ENCODE measurements around the gene DNAI1. TPM values are rescaled to one million over a fixed set of nuclear protein-coding genes. Genes with fewer than 3 reads are reported as not detected.
"Not testable (repeated sequence)": the region's sequence is repeated elsewhere in the genome, so short reads cannot be mapped to it uniquely, and the experiment has no call there.

Gene DNAI1
- total RNA-seq, 1 experiment from 2014 or later, result 0.52 TPM

- no peaks in the 10 kb centered on the region for H3K27me3 ChIP-seq (replicated peaks; ENCODE audit: control insufficient read depth, insufficient read depth, low read length)
- Mint-ChIP-seq H3K27me3 (ENCODE audit: insufficient read depth, unreplicated experiment) (peaks cover 21% of the 10 kb centered on the region), H3K36me3 (ENCODE audit: insufficient read depth, unreplicated experiment) (no peaks in the 10 kb centered on the region), H3K9me3 (ENCODE audit: unreplicated experiment) (no peaks in the 10 kb centered on the region), H3K4me1 (ENCODE audit: low read depth, unreplicated experiment) (peaks cover 7% of the 10 kb centered on the region), H3K4me3 (ENCODE audit: unreplicated experiment) (no peak overlapping the region), H3K27ac (ENCODE audit: unreplicated experiment) (no peak overlapping the region)
- no TSS peak for BruUV-seq (replicated peaks)
- POLR2A ChIA-PET, result no interaction called here
- CTCF ChIA-PET, result interaction anchor here (0.5 kb wide), 1 partner anchor 545 kb away, joined by 6 read pairs; no protein-coding TSS in a partner anchor
- intact Hi-C loops (cut with micrococcal nuclease; ENCODE audit: unreplicated experiment), result no loop called here
- no peaks in the 10 kb centered on the region for H3K9me3 ChIP-seq
- DNase-seq, result no peak
- no peaks in the 10 kb centered on the region for H3K36me3 ChIP-seq (ENCODE audit: control insufficient read depth, insufficient read depth, low read length)
- H3K4me1 ChIP-seq, result peaks cover 3% of the 10 kb centered on the region; the same call in 1 of the 2 replicates
- H3K4me3 ChIP-seq (ENCODE audit: low read depth, low read length), result no peak overlapping the region
- TF ChIP-seq, protein P1, sequence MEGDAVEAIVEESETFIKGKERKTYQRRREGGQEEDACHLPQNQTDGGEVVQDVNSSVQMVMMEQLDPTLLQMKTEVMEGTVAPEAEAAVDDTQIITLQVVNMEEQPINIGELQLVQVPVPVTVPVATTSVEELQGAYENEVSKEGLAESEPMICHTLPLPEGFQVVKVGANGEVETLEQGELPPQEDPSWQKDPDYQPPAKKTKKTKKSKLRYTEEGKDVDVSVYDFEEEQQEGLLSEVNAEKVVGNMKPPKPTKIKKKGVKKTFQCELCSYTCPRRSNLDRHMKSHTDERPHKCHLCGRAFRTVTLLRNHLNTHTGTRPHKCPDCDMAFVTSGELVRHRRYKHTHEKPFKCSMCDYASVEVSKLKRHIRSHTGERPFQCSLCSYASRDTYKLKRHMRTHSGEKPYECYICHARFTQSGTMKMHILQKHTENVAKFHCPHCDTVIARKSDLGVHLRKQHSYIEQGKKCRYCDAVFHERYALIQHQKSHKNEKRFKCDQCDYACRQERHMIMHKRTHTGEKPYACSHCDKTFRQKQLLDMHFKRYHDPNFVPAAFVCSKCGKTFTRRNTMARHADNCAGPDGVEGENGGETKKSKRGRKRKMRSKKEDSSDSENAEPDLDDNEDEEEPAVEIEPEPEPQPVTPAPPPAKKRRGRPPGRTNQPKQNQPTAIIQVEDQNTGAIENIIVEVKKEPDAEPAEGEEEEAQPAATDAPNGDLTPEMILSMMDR (IDR thresholded peaks at IDR 0.05; ENCODE audit: insufficient read depth in 1 of 2, low read depth in 1 of 2, low read length in 1 of 2, severe bottlenecking in 1 of 2, unreplicated experiment in 1 of 2), result no peak
Measured at GRCh38 chr9:34526026-34526425, 67.4 kb downstream of the DNAI1 start.

- H3K4me1 ChIP-seq; H3K4me3 ChIP-seq (ENCODE audit: low read depth, low read length); H3K9me3 Mint-ChIP-seq (ENCODE audit: unreplicated experiment); H3K4me3 Mint-ChIP-seq (ENCODE audit: unreplicated experiment); POLR2A ChIA-PET; H3K4me1 Mint-ChIP-seq (ENCODE audit: low read depth, unreplicated experiment); H3K27me3 ChIP-seq (replicated peaks; ENCODE audit: control insufficient read depth, insufficient read depth, low read length); H3K9me3 ChIP-seq; H3K36me3 ChIP-seq (ENCODE audit: control insufficient read depth, insufficient read depth, low read length); H3K27ac Mint-ChIP-seq (ENCODE audit: unreplicated experiment); intact Hi-C loops (cut with micrococcal nuclease; ENCODE audit: unreplicated experiment); CTCF ChIA-PET; BruUV-seq (replicated peaks); H3K36me3 Mint-ChIP-seq (ENCODE audit: insufficient read depth, unreplicated experiment); DNase-seq: not testable (repeated sequence)
- H3K27me3 Mint-ChIP-seq (ENCODE audit: insufficient read depth, unreplicated experiment), result peaks cover 22% of the 10 kb centered on the region
Measured at GRCh38 chr9:34532041-34532440, 73.4 kb downstream of the DNAI1 start.

DNA sequence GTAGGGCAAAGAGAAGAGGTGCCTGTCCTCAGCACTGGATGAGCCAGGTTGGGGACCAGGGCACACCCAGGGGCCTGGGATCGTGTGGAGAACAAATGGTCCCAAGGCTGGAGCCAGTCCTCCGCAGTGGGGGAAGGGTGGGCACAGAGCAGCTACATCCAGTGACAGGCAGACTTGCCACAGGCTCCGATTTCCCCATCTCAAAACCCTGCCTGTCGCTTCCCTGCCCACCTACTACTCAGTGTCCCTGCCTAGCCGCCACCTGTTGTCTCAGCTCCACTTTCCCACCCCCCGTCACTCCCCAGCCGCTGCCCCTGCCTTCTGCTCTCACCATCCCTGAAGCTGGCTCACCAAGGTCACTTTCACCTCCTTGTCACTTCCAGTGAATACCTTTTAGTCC lies 78.1 kb downstream of the DNAI1 start:
- no peak overlapping the region for H3K27ac Mint-ChIP-seq (ENCODE audit: unreplicated experiment)
- H3K27me3 Mint-ChIP-seq (ENCODE audit: insufficient read depth, unreplicated experiment), result peaks cover 11% of the 10 kb centered on the region
- H3K4me1 Mint-ChIP-seq (ENCODE audit: low read depth, unreplicated experiment), result no peaks in the 10 kb centered on the region
- BruUV-seq (replicated peaks), result no TSS peak
- no peaks in the 10 kb centered on the region for H3K9me3 Mint-ChIP-seq (ENCODE audit: unreplicated experiment)
- Histone ChIP-seq H3K27me3 (replicated peaks; ENCODE audit: control insufficient read depth, insufficient read depth, low read length) (no peaks in the 10 kb centered on the region; the same call in 1 of the 2 replicates), H3K4me3 (ENCODE audit: low read depth, low read length) (no peak overlapping the region), H3K9me3 (0 out of 2 replicates have a peak, but pooled peaks cover 2% of the 10 kb centered on the region), H3K4me1 (no peaks in the 10 kb centered on the region), H3K36me3 (ENCODE audit: control insufficient read depth, insufficient read depth, low read length) (no peaks in the 10 kb centered on the region)
- ChIA-PET POLR2A (no interaction called here), CTCF (interaction anchor here (0.6 kb wide), 1 partner anchor 13 kb away, joined by 6 read pairs; no protein-coding TSS in a partner anchor)
- no peak for DNase-seq
- TF ChIP-seq, protein P1 (IDR thresholded peaks at IDR 0.05; ENCODE audit: insufficient read depth in 1 of 2, low read depth in 1 of 2, low read length in 1 of 2, severe bottlenecking in 1 of 2, unreplicated experiment in 1 of 2), result no peak
- no peaks in the 10 kb centered on the region for H3K36me3 Mint-ChIP-seq (ENCODE audit: insufficient read depth, unreplicated experiment)
- no peak overlapping the region for H3K4me3 Mint-ChIP-seq (ENCODE audit: unreplicated experiment)
- intact Hi-C loops (cut with micrococcal nuclease; ENCODE audit: unreplicated experiment), result no loop called here

GRCh38 chr9:34540827-34541226 lies 82.2 kb downstream of the DNAI1 start:
- no peaks in the 10 kb centered on the region for H3K4me1 ChIP-seq
- H3K4me3 ChIP-seq (ENCODE audit: low read depth, low read length), result no peak overlapping the region
- TF ChIP-seq, protein P1 (IDR thresholded peaks at IDR 0.05; ENCODE audit: insufficient read depth in 1 of 2, low read depth in 1 of 2, low read length in 1 of 2, severe bottlenecking in 1 of 2, unreplicated experiment in 1 of 2), result no peak
- no peaks in the 10 kb centered on the region for H3K27me3 ChIP-seq (replicated peaks; ENCODE audit: control insufficient read depth, insufficient read depth, low read length)
- no peaks in the 10 kb centered on the region for H3K36me3 Mint-ChIP-seq (ENCODE audit: insufficient read depth, unreplicated experiment)
- CTCF ChIA-PET, result no interaction called here
- no peaks in the 10 kb centered on the region for H3K36me3 ChIP-seq (ENCODE audit: control insufficient read depth, insufficient read depth, low read length)
- no peaks in the 10 kb centered on the region for H3K9me3 ChIP-seq
- BruUV-seq (replicated peaks), result no TSS peak
- no peak overlapping the region for H3K4me3 Mint-ChIP-seq (ENCODE audit: unreplicated experiment)
- H3K4me1 Mint-ChIP-seq (ENCODE audit: low read depth, unreplicated experiment), result no peaks in the 10 kb centered on the region
- H3K27ac Mint-ChIP-seq (ENCODE audit: unreplicated experiment), result no peak overlapping the region
- POLR2A ChIA-PET, result no interaction called here
- peaks cover 11% of the 10 kb centered on the region for H3K27me3 Mint-ChIP-seq (ENCODE audit: insufficient read depth, unreplicated experiment)
- H3K9me3 Mint-ChIP-seq (ENCODE audit: unreplicated experiment), result no peaks in the 10 kb centered on the region
- intact Hi-C loops (cut with micrococcal nuclease; ENCODE audit: unreplicated experiment), result no loop called here
- no peak for DNase-seq

Measured in Caco-2 (cell line).